Dendritic cell treated with granulocyte-macrophage colony-stimulating factor and Interleukin-4, amounts not matched to agents 40 ng/mL and 50 ng/mL, for 4 days (primary cell): ENCODE data around the gene BCL2.
A peak's percentile ranks its signal among the peaks of the same experiment; 100 is the strongest.

Source experiments
- H3K27ac Mint-ChIP-seq: one replicate; pipeline ENCODE4 v1.8.0; 2022; ENCODE audit warnings: mild to moderate bottlenecking, mixed read lengths
- H3K27me3 Mint-ChIP-seq: one replicate; pipeline ENCODE4 v1.8.0; 2022; ENCODE audit warnings: mild to moderate bottlenecking, mixed read lengths
- H3K36me3 Mint-ChIP-seq: one replicate; pipeline ENCODE4 v1.8.0; 2022; ENCODE audit warnings: low read depth, mixed read lengths
- H3K4me1 Mint-ChIP-seq: one replicate; pipeline ENCODE4 v1.8.0; 2022; ENCODE audit warnings: low read depth, mixed read lengths
- H3K4me3 Mint-ChIP-seq: one replicate; pipeline ENCODE4 v1.8.0; 2022; ENCODE audit warnings: mild to moderate bottlenecking, moderate library complexity, mixed read lengths
- H3K9me3 Mint-ChIP-seq: one replicate; pipeline ENCODE4 v1.8.0; 2022; ENCODE audit warnings: mixed read lengths
- intact Hi-C: fragments of 100-400 bp; cut with micrococcal nuclease; formaldehyde crosslinking; loops from one replicate; pipeline ENCODE4 v1.15.0; 2022

Gene BCL2

GRCh38 chr18:63224630-63225029, 94.9 kb downstream of the BCL2 start:
- Mint-ChIP-seq H3K27ac (peak overlapping the region; percentile 4), H3K4me1 (peaks cover 35% of the 10 kb centered on the region), H3K27me3 (no peaks in the 10 kb centered on the region), H3K4me3 (no peak overlapping the region), H3K9me3 (no peaks in the 10 kb centered on the region), H3K36me3 (no peaks in the 10 kb centered on the region)
- intact Hi-C loops, result no loop called here

GRCh38 chr18:63223837-63224236, 95.7 kb downstream of the BCL2 start:
- no peaks in the 10 kb centered on the region for H3K36me3 Mint-ChIP-seq
- intact Hi-C loops, result no loop called here
- H3K27me3 Mint-ChIP-seq, result no peaks in the 10 kb centered on the region
- H3K9me3 Mint-ChIP-seq, result peaks cover 3% of the 10 kb centered on the region
- peaks cover 35% of the 10 kb centered on the region for H3K4me1 Mint-ChIP-seq
- peak overlapping the region; percentile 4 for H3K27ac Mint-ChIP-seq
- H3K4me3 Mint-ChIP-seq, result no peak overlapping the region

- intact Hi-C loops, result no loop called here
- no peaks in the 10 kb centered on the region for H3K36me3 Mint-ChIP-seq
- H3K9me3 Mint-ChIP-seq, result peaks cover 8% of the 10 kb centered on the region
- no peaks in the 10 kb centered on the region for H3K27me3 Mint-ChIP-seq
- no peak overlapping the region for H3K27ac Mint-ChIP-seq
- no peak overlapping the region for H3K4me3 Mint-ChIP-seq
- H3K4me1 Mint-ChIP-seq, result peaks cover 35% of the 10 kb centered on the region
Observed at GRCh38 chr18:63220903-63221302, 98.7 kb downstream of the BCL2 start.

- Mint-ChIP-seq H3K4me3 (no peak overlapping the region), H3K4me1 (peaks cover 19% of the 10 kb centered on the region), H3K27me3 (no peaks in the 10 kb centered on the region), H3K9me3 (peaks cover 8% of the 10 kb centered on the region), H3K36me3 (no peaks in the 10 kb centered on the region), H3K27ac (no peak overlapping the region)
- intact Hi-C loops, result no loop called here
Observed at GRCh38 chr18:63218472-63218871, 101.1 kb downstream of the BCL2 start.

- no peaks in the 10 kb centered on the region for H3K36me3 Mint-ChIP-seq
Observed at GRCh38 chr18:63216516-63217311, 102.9 kb downstream of the BCL2 start.

GRCh38 chr18:63213936-63214671, 105.5 kb downstream of the BCL2 start:
- peak overlapping the region; percentile 24 for H3K27ac Mint-ChIP-seq
- H3K4me1 Mint-ChIP-seq, result peaks cover 34% of the 10 kb centered on the region
- no peak overlapping the region for H3K4me3 Mint-ChIP-seq
- peaks cover 8% of the 10 kb centered on the region for H3K9me3 Mint-ChIP-seq
- intact Hi-C loops, result loop anchor here (5.0 kb wide), 1 partner anchor 38 kb away; no protein-coding TSS in a partner anchor
- H3K27me3 Mint-ChIP-seq, result peaks cover 5% of the 10 kb centered on the region
- H3K36me3 Mint-ChIP-seq, result no peaks in the 10 kb centered on the region

More at GRCh38 chr18:63216516-63217311, 102.9 kb downstream of the BCL2 start:
- Mint-ChIP-seq H3K4me3 (no peak overlapping the region), H3K27me3 (no peaks in the 10 kb centered on the region), H3K9me3 (peaks cover 8% of the 10 kb centered on the region), H3K27ac (no peak overlapping the region), H3K4me1 (peaks cover 17% of the 10 kb centered on the region)
- intact Hi-C loops, result no loop called here

- peaks cover 34% of the 10 kb centered on the region for H3K4me1 Mint-ChIP-seq
- intact Hi-C loops, result loop anchor here (5.0 kb wide), 1 partner anchor 39 kb away; no protein-coding TSS in a partner anchor
- H3K27ac Mint-ChIP-seq, result peak overlapping the region; percentile 24
- H3K9me3 Mint-ChIP-seq, result peaks cover under 1% of the 10 kb centered on the region
- H3K27me3 Mint-ChIP-seq, result peaks cover 5% of the 10 kb centered on the region
- H3K36me3 Mint-ChIP-seq, result no peaks in the 10 kb centered on the region
- no peak overlapping the region for H3K4me3 Mint-ChIP-seq
Observed at GRCh38 chr18:63213331-63213900, 106.2 kb downstream of the BCL2 start.

- Mint-ChIP-seq H3K9me3 (no peaks in the 10 kb centered on the region), H3K27me3 (peaks cover 8% of the 10 kb centered on the region), H3K4me3 (no peak overlapping the region), H3K4me1 (peaks cover 52% of the 10 kb centered on the region), H3K27ac (no peak overlapping the region), H3K36me3 (no peaks in the 10 kb centered on the region)
- intact Hi-C loops, result loop anchor here (5.0 kb wide), 1 partner anchor 42 kb away; no protein-coding TSS in a partner anchor
Observed at GRCh38 chr18:63210521-63210920, 109.0 kb downstream of the BCL2 start.

- Mint-ChIP-seq H3K27ac (no peak overlapping the region), H3K4me3 (no peak overlapping the region), H3K36me3 (no peaks in the 10 kb centered on the region), H3K4me1 (peaks cover 49% of the 10 kb centered on the region), H3K9me3 (no peaks in the 10 kb centered on the region), H3K27me3 (peaks cover 8% of the 10 kb centered on the region)
- intact Hi-C loops, result no loop called here
Observed at GRCh38 chr18:63208676-63209075, 110.9 kb downstream of the BCL2 start.

- Mint-ChIP-seq H3K27me3 (peaks cover 8% of the 10 kb centered on the region), H3K4me1 (peaks cover 41% of the 10 kb centered on the region), H3K36me3 (no peaks in the 10 kb centered on the region), H3K4me3 (no peak overlapping the region), H3K9me3 (no peaks in the 10 kb centered on the region), H3K27ac (no peak overlapping the region)
- intact Hi-C loops, result no loop called here
Observed at GRCh38 chr18:63207835-63208234, 111.7 kb downstream of the BCL2 start.

GRCh38 chr18:63207143-63207790, 112.3 kb downstream of the BCL2 start:
- Mint-ChIP-seq H3K9me3 (no peaks in the 10 kb centered on the region), H3K4me1 (peaks cover 38% of the 10 kb centered on the region), H3K4me3 (no peak overlapping the region), H3K36me3 (no peaks in the 10 kb centered on the region), H3K27ac (peak overlapping the region; percentile 12), H3K27me3 (peaks cover 8% of the 10 kb centered on the region)
- intact Hi-C loops, result no loop called here

GRCh38 chr18:63206433-63207142, 113.0 kb downstream of the BCL2 start:
- H3K27ac Mint-ChIP-seq, result peak overlapping the region; percentile 12
- peaks cover 38% of the 10 kb centered on the region for H3K4me1 Mint-ChIP-seq
- no peaks in the 10 kb centered on the region for H3K36me3 Mint-ChIP-seq
- no peaks in the 10 kb centered on the region for H3K9me3 Mint-ChIP-seq
- peaks cover 8% of the 10 kb centered on the region for H3K27me3 Mint-ChIP-seq
- no peak overlapping the region for H3K4me3 Mint-ChIP-seq
- intact Hi-C loops, result no loop called here

- Mint-ChIP-seq H3K27ac (no peak overlapping the region), H3K4me1 (peaks cover 36% of the 10 kb centered on the region), H3K9me3 (no peaks in the 10 kb centered on the region), H3K27me3 (peaks cover 8% of the 10 kb centered on the region), H3K4me3 (no peak overlapping the region), H3K36me3 (no peaks in the 10 kb centered on the region)
- intact Hi-C loops, result no loop called here
Observed at GRCh38 chr18:63205791-63206252, 113.7 kb downstream of the BCL2 start.
